MM.1S (cell line): ENCODE measurements around the gene PPM1E.

Experiments used
- EZH2 ChIP-seq: fragments of 300-600 bp; sonication (generic); optimal IDR thresholded peaks from 2 replicates; pipeline ENCODE3; 2017; ENCODE audit warnings: low read depth, mild to moderate bottlenecking, antibody characterized with exemption, low read length, mixed read lengths
- TF ChIP-seq, protein P1 (sequence below): fragments of 300-600 bp; sonication (generic); IDR thresholded peaks from 2 replicates; pipeline ENCODE4 v1.5.1; 2016; ENCODE audit warnings: antibody characterized with exemption, low read length, mixed read lengths

DNA sequence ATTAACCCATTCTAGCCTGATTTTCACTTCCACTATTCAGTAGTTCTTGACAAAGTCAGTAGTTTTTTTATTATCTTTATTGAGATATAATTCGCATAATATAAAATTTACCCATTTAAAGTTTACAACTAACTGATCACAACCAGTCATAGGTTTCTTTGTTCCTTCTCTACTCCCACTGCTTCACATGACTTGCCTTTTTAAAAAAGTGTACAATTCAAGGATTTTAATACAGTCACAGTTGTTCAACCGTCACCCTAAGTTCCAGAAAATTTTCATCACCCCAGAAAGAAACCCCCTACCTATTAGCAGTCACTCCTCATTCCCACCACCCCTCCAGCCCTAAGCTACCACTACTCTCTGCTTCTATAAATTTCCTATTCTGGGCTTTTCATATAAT lies 188.5 kb downstream of the PPM1E start:
- TF ChIP-seq, protein P1, sequence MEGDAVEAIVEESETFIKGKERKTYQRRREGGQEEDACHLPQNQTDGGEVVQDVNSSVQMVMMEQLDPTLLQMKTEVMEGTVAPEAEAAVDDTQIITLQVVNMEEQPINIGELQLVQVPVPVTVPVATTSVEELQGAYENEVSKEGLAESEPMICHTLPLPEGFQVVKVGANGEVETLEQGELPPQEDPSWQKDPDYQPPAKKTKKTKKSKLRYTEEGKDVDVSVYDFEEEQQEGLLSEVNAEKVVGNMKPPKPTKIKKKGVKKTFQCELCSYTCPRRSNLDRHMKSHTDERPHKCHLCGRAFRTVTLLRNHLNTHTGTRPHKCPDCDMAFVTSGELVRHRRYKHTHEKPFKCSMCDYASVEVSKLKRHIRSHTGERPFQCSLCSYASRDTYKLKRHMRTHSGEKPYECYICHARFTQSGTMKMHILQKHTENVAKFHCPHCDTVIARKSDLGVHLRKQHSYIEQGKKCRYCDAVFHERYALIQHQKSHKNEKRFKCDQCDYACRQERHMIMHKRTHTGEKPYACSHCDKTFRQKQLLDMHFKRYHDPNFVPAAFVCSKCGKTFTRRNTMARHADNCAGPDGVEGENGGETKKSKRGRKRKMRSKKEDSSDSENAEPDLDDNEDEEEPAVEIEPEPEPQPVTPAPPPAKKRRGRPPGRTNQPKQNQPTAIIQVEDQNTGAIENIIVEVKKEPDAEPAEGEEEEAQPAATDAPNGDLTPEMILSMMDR = no peak
- no peak for TF ChIP-seq EZH2
